Measurements from ENCODE around the gene SNTG2.

GRCh38 chr2:938181-939005 lies 12.3 kb upstream of the SNTG2 start:
- TF ChIP-seq POLR2A (IDR thresholded peaks at IDR 0.05; ENCODE audit: low read length) (no peak), GATA1 (IDR thresholded peaks at IDR 0.05; ENCODE audit: low read depth, low read length) (no peak)

All from erythroblast (primary cell).